Activated CD8-positive, alpha-beta memory T cell treated with anti-CD3 and anti-CD28 coated beads, Interleukin-2, amount 50 U/mL, for 1 hour (primary cell): ENCODE measurements around the gene ERC2.

Experiments
- DNase-seq: peaks from one replicate; pipeline ENCODE4 v3.0.0-alpha.2; 2020; ENCODE audit errors: extremely low read depth

Gene ERC2

GRCh38 chr3:55557549-55557948, 910.7 kb downstream of the ERC2 start:
- no peak for DNase-seq

- no peak for DNase-seq
Measured at GRCh38 chr3:55556619-55557537, 911.4 kb downstream of the ERC2 start.

GRCh38 chr3:55555873-55556618, 912.2 kb downstream of the ERC2 start:
- DNase-seq, result no peak

GRCh38 chr3:55554634-55555425, 913.4 kb downstream of the ERC2 start:
- DNase-seq, result no peak

GRCh38 chr3:55551644-55552043, 916.6 kb downstream of the ERC2 start:
- DNase-seq, result no peak

- no peak for DNase-seq
Measured at GRCh38 chr3:55549177-55549576, 919.1 kb downstream of the ERC2 start.

- no peak for DNase-seq
Measured at GRCh38 chr3:55546866-55547669, 921.2 kb downstream of the ERC2 start.

DNA sequence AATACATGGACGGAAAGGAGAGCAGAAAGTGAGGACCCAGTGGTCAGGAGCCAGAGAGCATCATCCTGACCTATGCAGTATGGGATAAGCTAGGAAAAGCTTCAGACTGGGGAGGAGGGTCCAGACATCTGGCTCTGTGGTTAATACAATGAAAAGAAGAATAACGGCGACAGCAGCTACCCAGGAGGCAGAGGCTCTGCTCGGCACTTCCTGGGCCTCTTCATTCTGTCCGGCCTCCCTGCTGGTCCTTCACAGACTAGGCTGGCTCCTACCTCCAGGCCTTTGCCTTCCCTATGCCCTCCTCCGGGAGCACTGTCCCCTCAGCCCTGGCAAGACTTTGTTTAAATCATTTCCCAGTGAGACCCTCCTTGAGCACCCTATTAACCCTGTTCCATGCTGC, 922.3 kb downstream of the ERC2 start:
- no peak for DNase-seq

DNA sequence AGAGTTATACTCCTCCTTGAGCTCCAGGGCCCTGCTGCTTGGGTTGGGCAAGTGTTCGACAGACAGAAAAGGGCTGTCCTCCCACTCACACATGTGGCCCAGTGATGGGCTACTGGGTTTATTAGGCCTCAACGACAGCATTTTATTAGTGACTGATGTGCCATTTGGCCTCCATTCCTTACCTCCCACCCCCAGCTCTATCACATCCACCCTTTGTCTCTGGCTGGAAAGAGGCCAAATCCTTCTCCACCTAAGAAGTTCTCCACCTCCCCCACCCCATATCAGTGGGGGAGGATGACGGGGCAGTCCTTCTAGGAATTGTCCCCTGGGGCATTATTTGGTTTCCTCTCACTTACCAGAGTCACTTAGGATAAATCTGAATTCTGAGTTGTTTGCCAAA, 924.0 kb downstream of the ERC2 start:
- no peak for DNase-seq

GRCh38 chr3:55543181-55543614, 925.1 kb downstream of the ERC2 start:
- DNase-seq, result no peak

DNA sequence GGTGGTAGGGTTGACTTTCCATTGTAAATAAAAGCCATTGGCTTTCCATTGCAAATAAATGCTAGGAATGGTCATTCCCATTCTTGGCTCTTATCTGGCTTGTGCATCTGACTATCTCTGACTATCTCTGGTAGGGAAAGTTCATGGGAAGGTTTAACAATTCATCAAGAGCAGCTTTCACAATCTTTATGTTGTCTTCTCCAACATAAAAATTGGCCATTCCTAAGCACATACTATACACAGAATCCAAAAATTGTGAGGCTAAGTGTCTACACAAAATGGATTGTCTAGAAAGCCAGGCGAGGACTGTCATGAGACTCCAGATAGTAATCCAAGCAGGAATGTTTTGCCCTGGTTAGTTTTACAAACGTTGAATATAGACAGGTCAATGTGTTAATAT, 926.8 kb downstream of the ERC2 start:
- no peak for DNase-seq

GRCh38 chr3:55541016-55541415, 927.3 kb downstream of the ERC2 start:
- no peak for DNase-seq

- no peak for DNase-seq
Measured at GRCh38 chr3:55540579-55540978, 927.7 kb downstream of the ERC2 start.

DNA sequence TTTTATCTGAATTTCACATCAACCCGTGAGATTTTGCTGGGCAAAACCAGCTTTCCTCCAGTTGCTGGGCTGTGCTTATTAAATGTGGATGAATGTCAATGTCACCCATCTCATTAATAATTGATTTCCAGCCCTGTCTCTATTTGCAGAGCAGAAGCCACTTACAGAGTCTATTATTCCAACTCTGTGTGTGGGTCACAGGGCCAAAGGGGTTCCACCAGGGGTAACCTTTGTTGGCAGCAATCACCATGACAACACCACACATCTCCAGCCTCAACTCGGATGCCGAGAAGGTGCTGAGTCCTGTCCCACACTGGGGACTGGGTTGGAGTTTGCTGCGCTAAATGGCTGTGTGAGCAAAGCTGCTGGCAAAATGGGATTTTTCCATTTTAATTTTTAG, 930.1 kb downstream of the ERC2 start:
- no peak for DNase-seq

GRCh38 chr3:55537563-55537962, 930.7 kb downstream of the ERC2 start:
- DNase-seq, result no peak

GRCh38 chr3:55537129-55537528, 931.1 kb downstream of the ERC2 start:
- DNase-seq, result no peak

DNA sequence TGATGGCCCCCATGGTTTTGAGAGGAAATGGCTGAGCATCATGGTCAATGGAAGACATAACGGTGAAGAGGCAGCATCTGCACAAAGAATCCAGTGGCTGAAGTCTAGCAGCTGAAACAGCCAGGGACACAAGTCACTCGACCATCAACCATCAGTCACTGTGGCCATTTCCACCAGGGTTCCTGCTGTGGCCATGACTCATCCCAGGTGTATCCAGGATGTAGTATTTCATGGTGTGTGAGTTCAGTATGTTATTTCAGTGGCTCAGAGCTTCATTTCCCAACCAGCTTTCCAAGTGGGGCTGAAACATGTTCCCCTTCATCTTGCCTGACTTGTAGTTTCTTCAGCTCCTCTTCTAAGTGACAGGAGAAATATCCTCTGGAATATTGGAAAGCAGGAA, 933.4 kb downstream of the ERC2 start:
- DNase-seq, result no peak

- DNase-seq, result no peak
Measured at GRCh38 chr3:55532806-55533205, 935.5 kb downstream of the ERC2 start.

DNA sequence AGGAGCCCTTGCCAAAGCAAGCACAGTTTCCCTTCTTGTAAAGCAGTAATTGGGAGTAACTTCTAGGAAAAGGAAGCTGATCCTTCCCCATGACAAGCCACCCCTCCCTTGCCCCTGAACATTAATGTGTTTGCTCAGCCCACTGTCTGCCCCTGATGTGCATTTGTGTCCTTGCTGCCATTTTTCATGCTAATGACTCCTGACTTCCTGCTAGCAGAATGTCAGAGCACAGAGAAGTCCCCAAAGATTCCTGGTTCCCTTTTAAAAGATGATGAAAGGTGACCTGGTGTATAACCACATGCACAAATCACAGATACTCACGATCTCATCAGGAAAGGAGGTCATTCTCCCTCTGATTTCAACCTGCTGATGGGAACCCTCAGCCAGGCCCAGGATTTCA, 936.9 kb downstream of the ERC2 start:
- DNase-seq, result no peak

DNA sequence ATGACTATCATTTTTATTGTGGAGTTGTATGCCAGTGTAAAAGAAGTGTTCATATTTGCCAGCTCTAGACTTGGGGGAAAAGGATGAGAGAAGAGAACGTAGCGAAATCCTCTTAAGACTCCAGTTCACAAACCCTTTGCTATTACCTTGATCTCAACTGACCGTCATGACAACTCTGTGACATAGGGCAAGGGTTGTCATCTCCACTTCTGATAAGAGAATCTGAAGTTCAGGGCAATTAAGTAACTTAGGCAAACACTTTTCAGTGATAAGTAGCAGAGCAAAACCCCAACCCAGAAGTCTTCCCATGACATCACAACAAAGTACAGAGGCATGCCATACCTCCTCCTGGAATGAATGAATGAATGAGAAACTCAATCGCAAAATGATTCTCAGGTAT, 940.9 kb downstream of the ERC2 start:
- DNase-seq, result no peak

- DNase-seq, result no peak
Measured at GRCh38 chr3:55526332-55527030, 941.8 kb downstream of the ERC2 start.
